ENCODE results near the gene GSK3B. TPM values are rescaled to one million over a fixed set of nuclear protein-coding genes. Genes with fewer than 3 reads are reported as not detected.

The GSK3B gene
- total RNA-seq, 4 donors from 2014 or later = 34.6 to 65.2 (median 42.6) TPM

GRCh38 chr3:119872773-119873172, 221.5 kb downstream of the GSK3B start:
- Histone ChIP-seq H3K36me3 (no peaks in the 10 kb centered on the region), H3K27me3 (no peaks in the 10 kb centered on the region), H3K9me3 (no peaks in the 10 kb centered on the region), H3K4me3 (no peak overlapping the region), H3K27ac (no peak overlapping the region), H3K4me1 (no peaks in the 10 kb centered on the region)
- TF ChIP-seq, protein P1, sequence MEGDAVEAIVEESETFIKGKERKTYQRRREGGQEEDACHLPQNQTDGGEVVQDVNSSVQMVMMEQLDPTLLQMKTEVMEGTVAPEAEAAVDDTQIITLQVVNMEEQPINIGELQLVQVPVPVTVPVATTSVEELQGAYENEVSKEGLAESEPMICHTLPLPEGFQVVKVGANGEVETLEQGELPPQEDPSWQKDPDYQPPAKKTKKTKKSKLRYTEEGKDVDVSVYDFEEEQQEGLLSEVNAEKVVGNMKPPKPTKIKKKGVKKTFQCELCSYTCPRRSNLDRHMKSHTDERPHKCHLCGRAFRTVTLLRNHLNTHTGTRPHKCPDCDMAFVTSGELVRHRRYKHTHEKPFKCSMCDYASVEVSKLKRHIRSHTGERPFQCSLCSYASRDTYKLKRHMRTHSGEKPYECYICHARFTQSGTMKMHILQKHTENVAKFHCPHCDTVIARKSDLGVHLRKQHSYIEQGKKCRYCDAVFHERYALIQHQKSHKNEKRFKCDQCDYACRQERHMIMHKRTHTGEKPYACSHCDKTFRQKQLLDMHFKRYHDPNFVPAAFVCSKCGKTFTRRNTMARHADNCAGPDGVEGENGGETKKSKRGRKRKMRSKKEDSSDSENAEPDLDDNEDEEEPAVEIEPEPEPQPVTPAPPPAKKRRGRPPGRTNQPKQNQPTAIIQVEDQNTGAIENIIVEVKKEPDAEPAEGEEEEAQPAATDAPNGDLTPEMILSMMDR (IDR thresholded peaks at IDR 0.05) = no peak
- no peak for TF ChIP-seq POLR2A (IDR thresholded peaks at IDR 0.05)
- no peak for DNase-seq

- DNase-seq = no peak
- Histone ChIP-seq H3K27me3 (no peaks in the 10 kb centered on the region), H3K4me3 (no peak overlapping the region), H3K4me1 (no peaks in the 10 kb centered on the region), H3K27ac (no peak overlapping the region), H3K9me3 (no peaks in the 10 kb centered on the region), H3K36me3 (no peaks in the 10 kb centered on the region)
- TF ChIP-seq, protein P1 (IDR thresholded peaks at IDR 0.05) = no peak
- TF ChIP-seq POLR2A (IDR thresholded peaks at IDR 0.05) = no peak
Measured at GRCh38 chr3:119871571-119871970, 222.7 kb downstream of the GSK3B start.

DNA sequence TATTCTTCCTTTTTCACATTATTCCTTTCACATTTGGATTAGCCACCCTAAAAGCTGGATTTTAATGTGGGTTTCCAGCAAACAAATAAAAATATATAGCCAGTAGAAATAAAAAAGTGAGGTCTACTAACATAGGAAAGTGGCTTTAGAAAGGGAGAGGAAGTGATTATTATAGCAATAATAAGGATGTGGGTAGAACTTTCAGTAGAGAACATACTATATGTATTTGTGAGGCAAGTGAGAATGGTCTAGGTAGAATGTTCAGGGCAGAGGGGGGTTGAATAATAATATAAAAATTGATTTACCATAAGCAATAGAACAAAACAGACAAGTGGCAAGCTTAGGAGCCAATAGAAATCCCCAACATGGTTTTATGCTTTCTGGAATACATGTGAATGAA, 223.7 kb downstream of the GSK3B start:
- no peak for TF ChIP-seq POLR2A (IDR thresholded peaks at IDR 0.05)
- TF ChIP-seq, protein P1 (IDR thresholded peaks at IDR 0.05) = no peak
- Histone ChIP-seq H3K27ac (no peak overlapping the region), H3K36me3 (no peaks in the 10 kb centered on the region), H3K4me1 (no peaks in the 10 kb centered on the region), H3K4me3 (no peak overlapping the region), H3K27me3 (no peaks in the 10 kb centered on the region), H3K9me3 (no peaks in the 10 kb centered on the region)
- DNase-seq = no peak

DNA sequence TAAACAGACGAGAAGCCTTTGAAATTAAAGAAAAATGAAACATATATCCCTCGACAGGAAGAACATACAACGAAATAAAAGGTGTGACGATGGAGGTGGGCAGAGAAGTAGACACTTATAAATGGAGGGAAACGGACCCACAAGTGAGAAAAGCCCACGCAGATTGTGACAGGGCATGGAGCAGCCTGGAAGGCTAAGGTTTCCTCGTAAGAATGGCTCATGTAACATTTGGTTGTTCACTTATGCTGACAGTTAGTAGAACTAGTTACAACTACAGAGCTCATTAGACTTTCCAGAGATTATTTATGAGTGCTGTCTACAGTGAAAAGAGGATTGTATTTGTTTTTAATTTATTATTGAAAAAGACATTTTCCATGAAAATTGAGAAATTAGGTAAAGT, 229.8 kb downstream of the GSK3B start:
- peaks cover 0 to 13% (median 0%) of the 10 kb centered on the region in 3 donors for H3K36me3 ChIP-seq
- H3K4me1 ChIP-seq = no peaks in the 10 kb centered on the region
- no peak overlapping the region for H3K4me3 ChIP-seq
- no peaks in the 10 kb centered on the region for H3K9me3 ChIP-seq
- no peaks in the 10 kb centered on the region for H3K27me3 ChIP-seq
- no peak for TF ChIP-seq POLR2A (IDR thresholded peaks at IDR 0.05)
- TF ChIP-seq, protein P1 (IDR thresholded peaks at IDR 0.05) = no peak
- no peak overlapping the region for H3K27ac ChIP-seq
- DNase-seq = no peak

GRCh38 chr3:119862616-119863015, 231.6 kb downstream of the GSK3B start:
- Histone ChIP-seq H3K4me1 (no peaks in the 10 kb centered on the region), H3K36me3 (peaks cover 0 to 23% (median 0%) of the 10 kb centered on the region in 3 donors), H3K27me3 (no peaks in the 10 kb centered on the region), H3K27ac (no peak overlapping the region), H3K4me3 (no peak overlapping the region), H3K9me3 (no peaks in the 10 kb centered on the region)
- DNase-seq = no peak
- TF ChIP-seq, protein P1 (IDR thresholded peaks at IDR 0.05) = no peak
- no peak for TF ChIP-seq POLR2A (IDR thresholded peaks at IDR 0.05)

GRCh38 chr3:119861681-119862080, 232.6 kb downstream of the GSK3B start:
- Histone ChIP-seq H3K9me3 (no peaks in the 10 kb centered on the region), H3K4me3 (no peak overlapping the region), H3K27ac (no peak overlapping the region), H3K4me1 (no peaks in the 10 kb centered on the region), H3K36me3 (peaks cover 0 to 27% (median 0%) of the 10 kb centered on the region in 3 donors), H3K27me3 (no peaks in the 10 kb centered on the region)
- DNase-seq = no peak
- no peak for TF ChIP-seq POLR2A (IDR thresholded peaks at IDR 0.05)
- TF ChIP-seq, protein P1 (IDR thresholded peaks at IDR 0.05) = no peak
